HepG2 (cell line): ENCODE data around the gene MYADML2. TPM values are rescaled to one million over a fixed set of nuclear protein-coding genes. Genes with fewer than 3 reads are reported as not detected.

ENCODE experiments used
- ARHGAP35 ChIP-seq: sonication (generic); formaldehyde crosslinking; IDR thresholded peaks from 2 replicates; pipeline ENCODE4 v1.9.0; 2022; ENCODE audit warnings: mild to moderate bottlenecking, inconsistent platforms, moderate library complexity, missing genetic modification reagents, borderline replicate concordance
- ATF1 ChIP-seq: IDR thresholded peaks from 2 replicates; pipeline ENCODE4 v1.6.1; 2016; ENCODE audit warnings: mild to moderate bottlenecking, control low read depth
- DNMT1 ChIP-seq: sonication (generic); formaldehyde crosslinking; IDR thresholded peaks from 2 replicates; pipeline ENCODE4 v1.5.1; 2020; ENCODE audit warnings: mild to moderate bottlenecking, missing genetic modification reagents
- ELF3 ChIP-seq: IDR thresholded peaks from 2 replicates; pipeline ENCODE4 v1.6.1; 2016; ENCODE audit warnings: missing genetic modification reagents, missing compliant biosample characterization
- EZH2 ChIP-seq: conservative IDR thresholded peaks from 2 replicates; pipeline ENCODE4 v1.6.1; 2012; ENCODE audit warnings: mild to moderate bottlenecking, low read depth, low read length, moderate library complexity
- GATA4 ChIP-seq: sonication (generic); IDR thresholded peaks from 2 replicates; pipeline ENCODE4 v1.6.1; 2016; ENCODE audit warnings: antibody characterized with exemption, low read depth, borderline replicate concordance
- HNF4G ChIP-seq, 2 experiments: sonication (generic) in 1 of 2; formaldehyde crosslinking in 1 of 2; IDR thresholded peaks; 2 replicates each; pipeline versions ENCODE4 v1.4.0 to v1.6.1; 2011 to 2020; ENCODE audit warnings: borderline replicate concordance in 2 of 2, low read depth in 2 of 2, mild to moderate bottlenecking in 2 of 2, low read length in 1 of 2, missing genetic modification reagents in 1 of 2, moderate library complexity in 1 of 2
- IKZF4 ChIP-seq: sonication (generic); formaldehyde crosslinking; IDR thresholded peaks from 2 replicates; pipeline ENCODE4 v1.5.1; 2020; ENCODE audit warnings: borderline replicate concordance, mild to moderate bottlenecking, low read depth, missing genetic modification reagents; ENCODE audit errors: not compliant biosample characterization
- KDM1A ChIP-seq: IDR thresholded peaks from 2 replicates; pipeline ENCODE4 v1.6.1; 2016; ENCODE audit warnings: missing compliant biosample characterization
- KDM5A ChIP-seq: fragments of 200-600 bp; sonication (generic); IDR thresholded peaks from 2 replicates; pipeline ENCODE4 v1.7.0; 2018; ENCODE audit warnings: antibody characterized with exemption, mild to moderate bottlenecking, low read length, borderline replicate concordance
- KMT2A ChIP-seq: sonication (generic); formaldehyde crosslinking; IDR thresholded peaks from 2 replicates; pipeline ENCODE4 v1.4.0; 2020; ENCODE audit warnings: missing genetic modification reagents
- PHF21A ChIP-seq: sonication (generic); formaldehyde crosslinking; IDR thresholded peaks from 2 replicates; pipeline ENCODE4 v1.5.0; 2020; ENCODE audit warnings: mild to moderate bottlenecking, missing genetic modification reagents
- RAD51 ChIP-seq: fragments of 450-650 bp; IDR thresholded peaks from 2 replicates; pipeline ENCODE4 v1.6.1; 2016; ENCODE audit warnings: borderline replicate concordance
- RFXANK ChIP-seq: IDR thresholded peaks from 2 replicates; pipeline ENCODE4 v1.6.1; 2016
- ZNF136 ChIP-seq: sonication (generic); formaldehyde crosslinking; IDR thresholded peaks from 2 replicates; pipeline ENCODE4 v1.8.1; 2022; ENCODE audit warnings: low read depth, mild to moderate bottlenecking, moderate library complexity, missing genetic modification reagents
- ZNF33B ChIP-seq: sonication (generic); formaldehyde crosslinking; IDR thresholded peaks from 2 replicates; pipeline ENCODE4 v1.5.1; 2020; ENCODE audit warnings: mild to moderate bottlenecking, missing genetic modification reagents
- ZNF552 ChIP-seq: sonication (generic); formaldehyde crosslinking; IDR thresholded peaks from 2 replicates; pipeline ENCODE4 v1.9.0; 2022; ENCODE audit warnings: missing genetic modification reagents, mild to moderate bottlenecking, borderline replicate concordance
- ZNF879 ChIP-seq: sonication (generic); formaldehyde crosslinking; IDR thresholded peaks from 2 replicates; pipeline ENCODE4 v1.8.1; 2023; ENCODE audit warnings: missing genetic modification reagents
- polyA plus RNA-seq, 8 experiments: library from polyadenylated mRNA; depleted of rRNA in 3 of 8; stranded (reverse) in 7 of 8; unstranded in 1 of 8; fragments of >200 nt; fragmentation: Illumina TruSeq in 4 of 8; extraction: Trizol in 4 of 8; gene quantifications; 2 replicates each; pipeline versions ENCODE4 v1.2.1 to v1.2.3, GENCODE V29; 2011 to 2016; ENCODE audit warnings: low read depth in 4 of 8, missing spikeins in 1 of 8, mixed read lengths in 1 of 8; ENCODE audit not compliant: insufficient read depth in 1 of 8
- total RNA-seq, 5 experiments: library from RNA; depleted of rRNA; stranded (reverse); fragments of >200 nt; fragmentation: Illumina TruSeq; extraction: Trizol; gene quantifications; 2 replicates each; pipeline ENCODE4 v1.2.3, GENCODE V29; 2016; ENCODE audit warnings: low read depth in 1 of 5
- TF ChIP-seq, protein P1 (sequence below): sonication (generic); formaldehyde crosslinking; IDR thresholded peaks from 2 replicates; pipeline ENCODE4 v1.8.0; 2022; ENCODE audit warnings: missing genetic modification reagents, mild to moderate bottlenecking, borderline replicate concordance
- TF ChIP-seq, protein P2 (sequence below): sonication (generic); formaldehyde crosslinking; IDR thresholded peaks from 2 replicates; pipeline ENCODE4 v1.8.0; 2022; ENCODE audit warnings: mild to moderate bottlenecking, missing genetic modification reagents
- TF ChIP-seq, protein P3 (sequence below): IDR thresholded peaks from 2 replicates; pipeline ENCODE4 v1.6.1; 2016; ENCODE audit warnings: missing compliant biosample characterization, missing genetic modification reagents, borderline replicate concordance
- TF ChIP-seq, protein P4 (sequence below): sonication (generic); formaldehyde crosslinking; IDR thresholded peaks from 2 replicates; pipeline ENCODE4 v1.4.0; 2020; ENCODE audit warnings: missing genetic modification reagents
- TF ChIP-seq, protein P5 (sequence below): IDR thresholded peaks from 2 replicates; pipeline ENCODE4 v1.6.1; 2016

Gene MYADML2
- total and polyA plus RNA-seq, 2 of the 13 experiments (the other 11 are each of a cell fraction or from before 2014, with no cell fraction given): not detected

DNA sequence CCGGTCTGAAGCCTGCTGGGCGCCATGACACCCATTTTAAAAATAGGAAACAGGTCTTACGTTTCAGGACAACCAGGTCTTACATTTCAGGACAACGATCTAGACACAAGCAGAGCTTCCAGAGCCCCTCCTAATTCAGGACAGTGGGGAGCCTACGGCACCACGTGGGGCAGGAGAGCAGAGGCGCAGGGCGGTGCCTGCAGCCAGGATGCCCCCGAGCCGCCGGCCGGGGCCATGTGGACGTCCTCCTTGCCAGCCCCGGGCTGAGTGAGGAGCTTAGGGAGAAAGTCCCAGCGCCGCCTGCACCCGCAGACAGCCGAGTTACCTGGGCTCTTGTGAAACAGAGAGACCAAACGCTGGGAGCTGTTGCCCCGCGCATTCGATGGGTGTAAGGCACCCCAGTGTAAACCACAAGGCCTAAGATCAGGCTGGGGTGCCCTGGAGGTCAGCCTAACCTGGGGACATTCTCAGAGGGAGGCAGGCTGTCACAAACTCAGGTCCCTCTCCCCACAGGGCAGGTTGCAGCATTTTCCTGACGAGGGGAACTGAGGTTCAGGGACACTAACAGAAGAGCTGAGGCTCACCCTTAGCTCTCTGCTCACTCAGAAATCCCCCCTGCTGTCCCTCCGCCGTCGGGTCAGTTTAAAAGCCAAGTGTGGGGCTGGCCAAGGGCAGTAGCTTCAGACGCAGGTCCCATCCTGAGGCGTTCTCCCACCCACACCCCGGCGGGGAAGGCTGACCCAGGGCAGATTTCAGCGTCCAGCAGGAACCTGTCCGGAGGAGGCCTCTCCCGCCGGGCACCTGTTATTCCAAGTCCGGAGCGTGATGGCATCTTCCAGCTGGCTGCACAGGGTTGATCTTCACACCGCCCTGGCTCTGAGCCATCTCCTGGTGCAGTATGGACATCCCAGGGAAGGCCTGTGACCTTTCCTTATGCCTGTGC is 15.7 kb upstream of the MYADML2 start (continued):
- TF ChIP-seq, protein P1, sequence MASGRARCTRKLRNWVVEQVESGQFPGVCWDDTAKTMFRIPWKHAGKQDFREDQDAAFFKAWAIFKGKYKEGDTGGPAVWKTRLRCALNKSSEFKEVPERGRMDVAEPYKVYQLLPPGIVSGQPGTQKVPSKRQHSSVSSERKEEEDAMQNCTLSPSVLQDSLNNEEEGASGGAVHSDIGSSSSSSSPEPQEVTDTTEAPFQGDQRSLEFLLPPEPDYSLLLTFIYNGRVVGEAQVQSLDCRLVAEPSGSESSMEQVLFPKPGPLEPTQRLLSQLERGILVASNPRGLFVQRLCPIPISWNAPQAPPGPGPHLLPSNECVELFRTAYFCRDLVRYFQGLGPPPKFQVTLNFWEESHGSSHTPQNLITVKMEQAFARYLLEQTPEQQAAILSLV (CRISPR knock-in tag): no peak
- no peak for TF ChIP-seq DNMT1
- no peak for TF ChIP-seq ZNF33B (CRISPR knock-in tag)
- TF ChIP-seq HNF4G (IDR thresholded peaks at IDR 0.05; ENCODE audit: borderline replicate concordance, low read depth, low read length): no peak; the same call in 1 of the 2 replicates
- TF ChIP-seq HNF4G (CRISPR knock-in tag; IDR thresholded peaks at IDR 0.05; ENCODE audit: borderline replicate concordance, low read depth): no peak
- no peak for TF ChIP-seq RAD51
- TF ChIP-seq KMT2A (CRISPR knock-in tag): 0 out of 2 replicates have a peak, but pooled peaks have one; percentile 24
- TF ChIP-seq, protein P2, sequence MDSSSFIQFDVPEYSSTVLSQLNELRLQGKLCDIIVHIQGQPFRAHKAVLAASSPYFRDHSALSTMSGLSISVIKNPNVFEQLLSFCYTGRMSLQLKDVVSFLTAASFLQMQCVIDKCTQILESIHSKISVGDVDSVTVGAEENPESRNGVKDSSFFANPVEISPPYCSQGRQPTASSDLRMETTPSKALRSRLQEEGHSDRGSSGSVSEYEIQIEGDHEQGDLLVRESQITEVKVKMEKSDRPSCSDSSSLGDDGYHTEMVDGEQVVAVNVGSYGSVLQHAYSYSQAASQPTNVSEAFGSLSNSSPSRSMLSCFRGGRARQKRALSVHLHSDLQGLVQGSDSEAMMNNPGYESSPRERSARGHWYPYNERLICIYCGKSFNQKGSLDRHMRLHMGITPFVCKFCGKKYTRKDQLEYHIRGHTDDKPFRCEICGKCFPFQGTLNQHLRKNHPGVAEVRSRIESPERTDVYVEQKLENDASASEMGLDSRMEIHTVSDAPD (CRISPR knock-in tag): no peak
- no peak for TF ChIP-seq GATA4
- no peak for TF ChIP-seq EZH2
- TF ChIP-seq IKZF4 (CRISPR knock-in tag): no peak
- no peak for TF ChIP-seq ATF1 (CRISPR knock-in tag)
- TF ChIP-seq, protein P3, sequence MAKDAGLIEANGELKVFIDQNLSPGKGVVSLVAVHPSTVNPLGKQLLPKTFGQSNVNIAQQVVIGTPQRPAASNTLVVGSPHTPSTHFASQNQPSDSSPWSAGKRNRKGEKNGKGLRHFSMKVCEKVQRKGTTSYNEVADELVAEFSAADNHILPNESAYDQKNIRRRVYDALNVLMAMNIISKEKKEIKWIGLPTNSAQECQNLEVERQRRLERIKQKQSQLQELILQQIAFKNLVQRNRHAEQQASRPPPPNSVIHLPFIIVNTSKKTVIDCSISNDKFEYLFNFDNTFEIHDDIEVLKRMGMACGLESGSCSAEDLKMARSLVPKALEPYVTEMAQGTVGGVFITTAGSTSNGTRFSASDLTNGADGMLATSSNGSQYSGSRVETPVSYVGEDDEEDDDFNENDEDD (CRISPR knock-in tag): no peak
- no peak for TF ChIP-seq KDM1A (CRISPR knock-in tag)
- peak; percentile 54 for TF ChIP-seq PHF21A (CRISPR knock-in tag)
- no peak for TF ChIP-seq ELF3 (CRISPR knock-in tag)
- TF ChIP-seq, protein P4, sequence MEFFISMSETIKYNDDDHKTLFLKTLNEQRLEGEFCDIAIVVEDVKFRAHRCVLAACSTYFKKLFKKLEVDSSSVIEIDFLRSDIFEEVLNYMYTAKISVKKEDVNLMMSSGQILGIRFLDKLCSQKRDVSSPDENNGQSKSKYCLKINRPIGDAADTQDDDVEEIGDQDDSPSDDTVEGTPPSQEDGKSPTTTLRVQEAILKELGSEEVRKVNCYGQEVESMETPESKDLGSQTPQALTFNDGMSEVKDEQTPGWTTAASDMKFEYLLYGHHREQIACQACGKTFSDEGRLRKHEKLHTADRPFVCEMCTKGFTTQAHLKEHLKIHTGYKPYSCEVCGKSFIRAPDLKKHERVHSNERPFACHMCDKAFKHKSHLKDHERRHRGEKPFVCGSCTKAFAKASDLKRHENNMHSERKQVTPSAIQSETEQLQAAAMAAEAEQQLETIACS (CRISPR knock-in tag): no peak
- TF ChIP-seq, protein P5, sequence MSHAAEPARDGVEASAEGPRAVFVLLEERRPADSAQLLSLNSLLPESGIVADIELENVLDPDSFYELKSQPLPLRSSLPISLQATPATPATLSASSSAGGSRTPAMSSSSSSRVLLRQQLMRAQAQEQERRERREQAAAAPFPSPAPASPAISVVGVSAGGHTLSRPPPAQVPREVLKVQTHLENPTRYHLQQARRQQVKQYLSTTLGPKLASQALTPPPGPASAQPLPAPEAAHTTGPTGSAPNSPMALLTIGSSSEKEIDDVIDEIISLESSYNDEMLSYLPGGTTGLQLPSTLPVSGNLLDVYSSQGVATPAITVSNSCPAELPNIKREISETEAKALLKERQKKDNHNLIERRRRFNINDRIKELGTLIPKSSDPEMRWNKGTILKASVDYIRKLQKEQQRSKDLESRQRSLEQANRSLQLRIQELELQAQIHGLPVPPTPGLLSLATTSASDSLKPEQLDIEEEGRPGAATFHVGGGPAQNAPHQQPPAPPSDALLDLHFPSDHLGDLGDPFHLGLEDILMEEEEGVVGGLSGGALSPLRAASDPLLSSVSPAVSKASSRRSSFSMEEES (CRISPR knock-in tag): peak; percentile 30; the same call in 1 of the 2 replicates
- no peak for TF ChIP-seq KDM5A
- no peak for TF ChIP-seq ARHGAP35 (CRISPR knock-in tag)
- TF ChIP-seq ZNF879: no peak
- no peak for TF ChIP-seq ZNF552 (CRISPR knock-in tag)
- TF ChIP-seq RFXANK: no peak
- TF ChIP-seq ZNF136: no peak
